Measurements from ENCODE around the gene ETV3. TPM values are rescaled to one million over a fixed set of nuclear protein-coding genes. Genes with fewer than 3 reads are reported as not detected.

ETV3 gene
- total RNA-seq, 1 donor from 2014 or later = 9.6 TPM

DNA sequence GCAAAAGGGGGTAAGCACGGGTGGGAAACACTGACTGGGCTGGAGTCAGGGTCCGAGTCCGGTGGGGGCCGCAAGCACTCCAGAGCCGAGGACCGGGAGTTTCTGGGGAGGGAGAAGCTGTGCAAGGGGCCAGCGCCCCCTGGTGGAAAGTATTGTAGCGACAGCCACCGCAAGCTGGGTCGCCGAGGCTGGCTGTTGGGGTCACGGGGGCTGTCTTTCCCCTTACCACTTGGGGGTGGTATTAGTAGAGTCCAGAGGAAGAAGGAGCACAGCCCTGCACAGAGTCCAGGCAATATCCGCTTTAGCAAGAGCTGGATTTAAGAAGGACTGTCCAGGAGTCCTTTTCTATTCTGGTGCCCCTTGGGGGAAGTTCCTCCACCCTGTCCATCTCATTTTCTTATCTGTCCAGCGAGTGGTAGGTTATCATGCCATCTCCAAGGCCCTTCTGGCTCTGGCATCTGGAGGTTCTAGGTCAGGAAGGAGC is 17.9 kb upstream of the ETV3 start:
- Histone ChIP-seq H3K4me3 (peak overlapping the region; percentile 24 to 43), H3K27ac (no peak overlapping the region), H3K27me3 (no peaks in the 10 kb centered on the region), H3K9me3 (no peaks in the 10 kb centered on the region), H3K36me3 (no peaks in the 10 kb centered on the region), H3K4me1 (peaks cover 0 to 7% of the 10 kb centered on the region in 2 donors)
- intact Hi-C loops (cut with DNase I) = loop anchor here (1.0 kb wide), 1 partner anchor 66 kb away; no protein-coding TSS in a partner anchor
- TF ChIP-seq, protein P1, sequence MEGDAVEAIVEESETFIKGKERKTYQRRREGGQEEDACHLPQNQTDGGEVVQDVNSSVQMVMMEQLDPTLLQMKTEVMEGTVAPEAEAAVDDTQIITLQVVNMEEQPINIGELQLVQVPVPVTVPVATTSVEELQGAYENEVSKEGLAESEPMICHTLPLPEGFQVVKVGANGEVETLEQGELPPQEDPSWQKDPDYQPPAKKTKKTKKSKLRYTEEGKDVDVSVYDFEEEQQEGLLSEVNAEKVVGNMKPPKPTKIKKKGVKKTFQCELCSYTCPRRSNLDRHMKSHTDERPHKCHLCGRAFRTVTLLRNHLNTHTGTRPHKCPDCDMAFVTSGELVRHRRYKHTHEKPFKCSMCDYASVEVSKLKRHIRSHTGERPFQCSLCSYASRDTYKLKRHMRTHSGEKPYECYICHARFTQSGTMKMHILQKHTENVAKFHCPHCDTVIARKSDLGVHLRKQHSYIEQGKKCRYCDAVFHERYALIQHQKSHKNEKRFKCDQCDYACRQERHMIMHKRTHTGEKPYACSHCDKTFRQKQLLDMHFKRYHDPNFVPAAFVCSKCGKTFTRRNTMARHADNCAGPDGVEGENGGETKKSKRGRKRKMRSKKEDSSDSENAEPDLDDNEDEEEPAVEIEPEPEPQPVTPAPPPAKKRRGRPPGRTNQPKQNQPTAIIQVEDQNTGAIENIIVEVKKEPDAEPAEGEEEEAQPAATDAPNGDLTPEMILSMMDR (IDR thresholded peaks at IDR 0.05) = peak; percentile 91 to 96 (median 96)
- peak in 1 of 2 donors; percentile 82 for DNase-seq (ENCODE audit: low spot score in 2 of 2)

DNA sequence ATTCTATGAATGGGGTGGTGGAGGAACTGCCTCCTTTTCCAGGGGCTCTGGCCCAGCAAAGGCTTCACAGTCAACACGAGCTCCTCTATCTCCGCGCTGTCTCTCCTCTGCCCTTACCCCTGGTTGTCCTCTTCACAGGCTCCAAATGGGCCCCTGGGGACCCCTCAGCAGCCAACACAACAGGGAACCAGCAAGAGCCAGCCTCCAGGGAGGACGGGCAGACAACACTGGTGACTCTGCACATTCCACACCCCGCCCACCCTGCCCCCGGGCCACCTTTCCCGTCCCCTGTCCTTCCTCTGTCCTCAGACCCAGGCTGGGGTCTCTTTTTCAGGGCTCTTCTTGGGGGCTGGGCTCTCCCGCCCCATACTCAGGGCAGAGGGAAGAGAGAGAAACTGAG is 17.5 kb upstream of the ETV3 start:
- Histone ChIP-seq H3K4me3 (peak overlapping the region; percentile 24 to 43), H3K27me3 (no peaks in the 10 kb centered on the region), H3K36me3 (no peaks in the 10 kb centered on the region), H3K4me1 (peaks cover 0 to 7% of the 10 kb centered on the region in 2 donors), H3K9me3 (no peaks in the 10 kb centered on the region), H3K27ac (no peak overlapping the region)
- TF ChIP-seq, protein P1 (IDR thresholded peaks at IDR 0.05) = no peak
- intact Hi-C loops (cut with DNase I) = loop anchor here (1.0 kb wide), 1 partner anchor 65 kb away; no protein-coding TSS in a partner anchor
- no peak for DNase-seq (ENCODE audit: low spot score in 2 of 2)

DNA sequence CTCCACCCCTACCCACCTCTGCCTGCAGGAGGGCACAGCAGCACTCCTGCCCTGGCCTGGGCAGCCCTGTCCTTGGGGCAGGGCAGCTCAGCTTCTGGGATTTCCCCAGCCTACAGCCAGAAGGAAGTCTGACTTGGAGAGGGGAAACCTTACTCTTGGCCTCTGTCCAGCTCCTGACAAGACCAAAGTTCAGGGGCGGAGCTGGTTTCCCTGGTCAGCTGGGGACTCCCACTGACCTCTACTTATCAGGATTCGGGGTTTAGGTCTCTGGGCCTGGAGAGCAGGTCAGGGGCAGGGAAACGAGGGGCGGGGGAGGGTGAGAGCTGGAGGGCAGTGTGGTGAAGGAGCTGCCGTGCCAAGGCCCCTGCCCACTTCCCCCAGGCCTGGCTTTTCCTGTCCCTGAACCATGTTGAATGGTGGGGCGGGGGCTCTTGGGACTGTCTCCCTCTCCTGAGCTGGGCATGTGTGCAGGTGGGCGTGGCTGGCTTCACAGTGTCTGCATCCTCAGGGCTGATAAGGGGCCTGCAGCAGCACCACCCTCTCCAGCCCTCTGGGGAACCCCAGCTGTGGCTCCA is 16.8 kb upstream of the ETV3 start:
- H3K27ac ChIP-seq = no peak overlapping the region
- DNase-seq (ENCODE audit: low spot score in 2 of 2) = peak in 1 of 2 donors; percentile 74
- intact Hi-C loops (cut with DNase I) = no loop called here
- no peaks in the 10 kb centered on the region for H3K36me3 ChIP-seq
- H3K27me3 ChIP-seq = no peaks in the 10 kb centered on the region
- TF ChIP-seq, protein P1 (IDR thresholded peaks at IDR 0.05) = no peak
- no peak overlapping the region for H3K4me3 ChIP-seq
- H3K9me3 ChIP-seq = no peaks in the 10 kb centered on the region
- H3K4me1 ChIP-seq = peaks cover 0 to 7% of the 10 kb centered on the region in 2 donors

DNA sequence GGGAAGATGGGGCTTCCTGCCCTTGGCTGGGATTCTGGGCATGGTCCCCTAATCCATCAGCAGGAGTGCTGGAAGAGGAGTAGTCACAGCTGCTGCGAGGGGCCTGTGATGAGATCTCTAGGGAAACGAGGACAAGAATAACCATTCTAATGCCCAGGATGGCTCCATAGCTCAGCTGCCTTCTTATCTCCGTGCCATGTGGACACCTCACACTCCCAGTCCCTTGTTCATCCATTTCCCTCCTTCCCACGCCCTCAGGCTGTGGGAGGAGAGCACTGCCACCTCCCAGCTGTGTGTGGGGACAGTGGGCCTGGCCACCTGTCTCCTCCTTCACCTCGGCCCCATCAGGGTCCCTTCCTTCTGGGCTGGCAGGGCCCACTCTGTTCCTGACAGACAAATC is 16.1 kb upstream of the ETV3 start:
- TF ChIP-seq, protein P1 (IDR thresholded peaks at IDR 0.05) = no peak
- intact Hi-C loops (cut with DNase I) = no loop called here

DNA sequence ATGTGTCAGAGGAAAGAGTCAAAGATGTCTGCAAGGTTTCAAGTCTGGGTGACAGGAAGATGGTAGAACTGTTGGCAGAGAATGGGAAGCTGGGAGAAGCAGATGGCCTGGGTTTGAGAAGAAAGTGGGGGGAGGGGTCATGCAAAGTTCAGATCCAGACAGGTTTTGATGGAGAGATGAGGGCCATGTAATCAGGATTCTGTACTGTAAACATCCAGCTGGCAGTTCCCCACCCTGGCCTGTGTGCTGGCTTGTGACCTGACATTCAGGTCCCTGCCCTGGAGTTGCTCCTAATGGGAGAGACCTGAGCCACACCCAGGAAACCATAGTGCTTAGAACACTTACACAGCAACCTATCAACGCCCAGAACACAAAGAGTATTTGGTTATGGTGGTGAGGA is 15.6 kb upstream of the ETV3 start:
- Histone ChIP-seq H3K27me3 (no peaks in the 10 kb centered on the region), H3K27ac (no peak overlapping the region), H3K4me1 (peaks cover 0 to 7% of the 10 kb centered on the region in 2 donors), H3K4me3 (no peak overlapping the region), H3K36me3 (no peaks in the 10 kb centered on the region), H3K9me3 (no peaks in the 10 kb centered on the region)
- TF ChIP-seq, protein P1 (IDR thresholded peaks at IDR 0.05) = no peak
- no peak for DNase-seq (ENCODE audit: low spot score in 2 of 2)
- intact Hi-C loops (cut with DNase I) = no loop called here

More for the DNA sequence above, 16.1 kb upstream of the ETV3 start:
- DNase-seq (ENCODE audit: low spot score in 2 of 2) = no peak
- Histone ChIP-seq H3K4me3 (no peak overlapping the region), H3K4me1 (peaks cover 0 to 7% of the 10 kb centered on the region in 2 donors), H3K9me3 (no peaks in the 10 kb centered on the region), H3K27ac (no peak overlapping the region), H3K36me3 (no peaks in the 10 kb centered on the region), H3K27me3 (no peaks in the 10 kb centered on the region)

Measured in ascending aorta (tissue), 2 donors.